ENCODE data around the gene THBS3. TPM values are rescaled to one million over a fixed set of nuclear protein-coding genes. Genes with fewer than 3 reads are reported as not detected.

Gene THBS3
- polyA plus RNA-seq, 6 donors from 2014 or later: 1.1 to 3.9 (median 2.2) TPM

- H3K9me3 Mint-ChIP-seq: peaks cover 0 to 2% (median 0%) of the 10 kb centered on the region in 7 donors
- DNase-seq: no peak
- H3K36me3 Mint-ChIP-seq: no peaks in the 10 kb centered on the region
- ATAC-seq (ENCODE audit: low read depth in 2 of 2): no peak
- H3K27ac Mint-ChIP-seq: peak overlapping the region in 1 of 6 donors; percentile 60
- H3K27me3 Mint-ChIP-seq: no peaks in the 10 kb centered on the region
- peaks cover 28 to 37% (median 33%) of the 10 kb centered on the region in 3 donors for H3K4me1 Mint-ChIP-seq
- peak overlapping the region in 1 of 8 donors; percentile 47 for H3K4me3 Mint-ChIP-seq
These were observed 21.5 kb downstream of the THBS3 start for GRCh38 chr1:155186067-155186793.

- ATAC-seq (ENCODE audit: low read depth in 2 of 2) (no peak), DNase-seq (no peak)
- H3K27me3 Mint-ChIP-seq: no peaks in the 10 kb centered on the region
- peaks cover 28 to 37% (median 33%) of the 10 kb centered on the region in 3 donors for H3K4me1 Mint-ChIP-seq
- peak overlapping the region in 4 of 8 donors; percentile 26 to 49 (median 38) for H3K4me3 Mint-ChIP-seq
- peak overlapping the region in 1 of 6 donors; percentile 60 for H3K27ac Mint-ChIP-seq
- H3K36me3 Mint-ChIP-seq: no peaks in the 10 kb centered on the region
- H3K9me3 Mint-ChIP-seq: peaks cover 0 to 2% (median 0%) of the 10 kb centered on the region in 7 donors
These were observed 22.0 kb downstream of the THBS3 start for GRCh38 chr1:155185783-155186066.

- H3K9me3 Mint-ChIP-seq: peaks cover 0 to 2% (median 0%) of the 10 kb centered on the region in 7 donors
- DNase-seq (peak; percentile 65), ATAC-seq (ENCODE audit: low read depth in 2 of 2) (peak; percentile 98 to 99)
- H3K27ac Mint-ChIP-seq: peak overlapping the region in 3 of 6 donors; percentile 16 to 60 (median 42)
- H3K4me3 Mint-ChIP-seq: peak overlapping the region in 5 of 8 donors; percentile 26 to 49 (median 44)
- H3K27me3 Mint-ChIP-seq: no peaks in the 10 kb centered on the region
- H3K4me1 Mint-ChIP-seq: peaks cover 28 to 37% (median 33%) of the 10 kb centered on the region in 3 donors
- no peaks in the 10 kb centered on the region for H3K36me3 Mint-ChIP-seq
These were observed 22.6 kb downstream of the THBS3 start for GRCh38 chr1:155184835-155185782.

GRCh38 chr1:155184351-155184811 is 23.3 kb downstream of the THBS3 start:
- H3K27ac Mint-ChIP-seq: no peak overlapping the region
- H3K9me3 Mint-ChIP-seq: peaks cover 0 to 2% (median 0%) of the 10 kb centered on the region in 7 donors

GRCh38 chr1:155183775-155184221 is 23.9 kb downstream of the THBS3 start:
- Mint-ChIP-seq H3K4me3 (no peak overlapping the region), H3K27me3 (no peaks in the 10 kb centered on the region), H3K27ac (no peak overlapping the region), H3K4me1 (peaks cover 28 to 41% (median 33%) of the 10 kb centered on the region in 3 donors), H3K9me3 (peaks cover 0 to 2% (median 0%) of the 10 kb centered on the region in 7 donors), H3K36me3 (no peaks in the 10 kb centered on the region)
- DNase-seq (no peak), ATAC-seq (ENCODE audit: low read depth in 2 of 2) (no peak)

More at GRCh38 chr1:155184351-155184811, 23.3 kb downstream of the THBS3 start:
- Mint-ChIP-seq H3K36me3 (no peaks in the 10 kb centered on the region), H3K27me3 (no peaks in the 10 kb centered on the region), H3K4me3 (peak overlapping the region in 1 of 8 donors; percentile 40), H3K4me1 (peaks cover 28 to 37% (median 33%) of the 10 kb centered on the region in 3 donors)
- ATAC-seq (ENCODE audit: low read depth in 2 of 2) (no peak), DNase-seq (no peak)

- H3K27ac Mint-ChIP-seq: no peak overlapping the region
- H3K36me3 Mint-ChIP-seq: no peaks in the 10 kb centered on the region
- no peaks in the 10 kb centered on the region for H3K27me3 Mint-ChIP-seq
- ATAC-seq (ENCODE audit: low read depth in 2 of 2) (no peak), DNase-seq (no peak)
- H3K4me1 Mint-ChIP-seq: peaks cover 25 to 35% (median 27%) of the 10 kb centered on the region in 3 donors
- no peaks in the 10 kb centered on the region for H3K9me3 Mint-ChIP-seq
- no peak overlapping the region for H3K4me3 Mint-ChIP-seq
These were observed 25.6 kb downstream of the THBS3 start for GRCh38 chr1:155182052-155182550.

- peaks cover 29 to 38% (median 31%) of the 10 kb centered on the region in 3 donors for H3K4me1 Mint-ChIP-seq
- H3K4me3 Mint-ChIP-seq: no peak overlapping the region
- H3K9me3 Mint-ChIP-seq: no peaks in the 10 kb centered on the region
- no peak for ATAC-seq (ENCODE audit: low read depth in 2 of 2)
- no peak overlapping the region for H3K27ac Mint-ChIP-seq
- no peak for DNase-seq
- H3K27me3 Mint-ChIP-seq: no peaks in the 10 kb centered on the region
- no peaks in the 10 kb centered on the region for H3K36me3 Mint-ChIP-seq
These were observed 26.2 kb downstream of the THBS3 start for GRCh38 chr1:155181371-155182051.

- Mint-ChIP-seq H3K9me3 (no peaks in the 10 kb centered on the region), H3K4me3 (no peak overlapping the region), H3K36me3 (no peaks in the 10 kb centered on the region), H3K4me1 (peaks cover 25 to 30% (median 26%) of the 10 kb centered on the region in 3 donors), H3K27me3 (no peaks in the 10 kb centered on the region), H3K27ac (peak overlapping the region in 2 of 6 donors; percentile 63 to 67)
- DNase-seq (no peak), ATAC-seq (ENCODE audit: low read depth in 2 of 2) (no peak)
These were observed 28.3 kb downstream of the THBS3 start for GRCh38 chr1:155179112-155180031.

GRCh38 chr1:155178441-155179111 is 29.1 kb downstream of the THBS3 start:
- ATAC-seq (ENCODE audit: low read depth in 2 of 2): no peak
- H3K4me3 Mint-ChIP-seq: no peak overlapping the region
- no peak for DNase-seq
- H3K9me3 Mint-ChIP-seq: no peaks in the 10 kb centered on the region
- H3K4me1 Mint-ChIP-seq: peaks cover 27 to 33% (median 28%) of the 10 kb centered on the region in 3 donors
- no peaks in the 10 kb centered on the region for H3K36me3 Mint-ChIP-seq
- no peaks in the 10 kb centered on the region for H3K27me3 Mint-ChIP-seq
- peak overlapping the region in 2 of 6 donors; percentile 63 to 67 for H3K27ac Mint-ChIP-seq

GRCh38 chr1:155177918-155178281 is 29.8 kb downstream of the THBS3 start:
- Mint-ChIP-seq H3K4me1 (peaks cover 30 to 34% (median 30%) of the 10 kb centered on the region in 3 donors), H3K4me3 (no peak overlapping the region), H3K9me3 (no peaks in the 10 kb centered on the region), H3K27me3 (no peaks in the 10 kb centered on the region), H3K27ac (no peak overlapping the region), H3K36me3 (no peaks in the 10 kb centered on the region)
- DNase-seq (no peak), ATAC-seq (ENCODE audit: low read depth in 2 of 2) (no peak)

- H3K4me3 Mint-ChIP-seq: peak overlapping the region in 1 of 8 donors; percentile 76
- ATAC-seq (ENCODE audit: low read depth in 2 of 2): no peak
- DNase-seq: no peak
- no peaks in the 10 kb centered on the region for H3K9me3 Mint-ChIP-seq
- no peaks in the 10 kb centered on the region for H3K36me3 Mint-ChIP-seq
- H3K27me3 Mint-ChIP-seq: no peaks in the 10 kb centered on the region
- H3K27ac Mint-ChIP-seq: no peak overlapping the region
- H3K4me1 Mint-ChIP-seq: peaks cover 33 to 37% (median 35%) of the 10 kb centered on the region in 3 donors
These were observed 30.3 kb downstream of the THBS3 start for GRCh38 chr1:155177192-155177917.

Measured in naive B cell (primary cell).